ENCODE results near the gene DYNLT3. TPM values are rescaled to one million over a fixed set of nuclear protein-coding genes. Genes with fewer than 3 reads are reported as not detected.

DYNLT3 gene
- total RNA-seq, 1 experiment from 2014 or later: 5.7 TPM

DNA sequence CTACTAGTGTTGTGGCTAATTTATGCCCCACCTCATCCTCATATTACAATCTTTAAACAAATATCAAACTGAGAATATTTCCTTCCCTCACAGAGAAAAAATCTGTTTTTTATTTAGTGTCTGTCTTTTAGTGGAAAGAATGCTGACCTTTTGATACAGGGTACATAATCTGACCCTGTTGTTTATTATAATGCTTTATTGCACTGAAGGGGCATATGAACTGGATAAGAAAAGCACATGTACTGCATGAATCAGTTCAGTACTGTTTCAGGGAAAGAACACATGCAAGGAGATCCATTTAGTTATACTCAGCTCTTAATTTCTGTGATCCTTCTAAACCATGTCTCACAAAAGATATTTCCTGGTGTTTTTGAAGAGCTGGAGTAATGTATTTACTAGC, 15.5 kb upstream of the DYNLT3 start:
- Mint-ChIP-seq H3K27me3 (ENCODE audit: low read depth) (no peaks in the 10 kb centered on the region), H3K36me3 (ENCODE audit: insufficient read depth in 1 of 3, low read depth in 3 of 3) (peaks cover 0 to 6% (median 3%) of the 10 kb centered on the region in 3 experiments; a peak in 4 of 7 replicates), H3K4me1 (no peaks in the 10 kb centered on the region), H3K9me3 (peaks cover 54 to 64% of the 10 kb centered on the region in 2 experiments), H3K27ac (no peak overlapping the region), H3K4me3 (no peak overlapping the region)
- H3K14ac ChIP-seq (ENCODE audit: insufficient read depth, low read length): no peak overlapping the region
- H3K18ac ChIP-seq (ENCODE audit: insufficient read length, low read depth, low read length): no peak overlapping the region
- no peak overlapping the region for H3K56ac ChIP-seq (ENCODE audit: insufficient read length, low read depth, low read length)
- H2BK5ac ChIP-seq (ENCODE audit: insufficient read length, low read length): no peak overlapping the region
- no peaks in the 10 kb centered on the region for H3K9me3 ChIP-seq (ENCODE audit: control insufficient read depth, low read depth, low read length)
- H3K79me2 ChIP-seq (ENCODE audit: insufficient read depth, low read length): no peaks in the 10 kb centered on the region
- H3K4me1 ChIP-seq (ENCODE audit: insufficient read depth, low read length): no peaks in the 10 kb centered on the region
- no peak overlapping the region for H2BK120ac ChIP-seq (ENCODE audit: low read depth, low read length, poor library complexity, severe bottlenecking)
- H4K8ac ChIP-seq (replicated peaks; ENCODE audit: insufficient read length, low read depth, low read length): no peak overlapping the region
- no peak overlapping the region for H4K5ac ChIP-seq (ENCODE audit: insufficient read length, low read depth, low read length)
- no peak overlapping the region for H3K4ac ChIP-seq (ENCODE audit: low read depth, low read length)
- no peak overlapping the region for H2AK5ac ChIP-seq (ENCODE audit: insufficient read length, low read length)
- H2AFZ ChIP-seq (ENCODE audit: low read length): no peak overlapping the region
- H4K20me1 ChIP-seq (ENCODE audit: control insufficient read depth, insufficient read depth, insufficient read length): no peaks in the 10 kb centered on the region
- no peak overlapping the region for H3T11ph ChIP-seq (ENCODE audit: low read length)
- no peak overlapping the region for H2BK20ac ChIP-seq (ENCODE audit: low read depth, low read length, poor library complexity, severe bottlenecking)
- H3K79me1 ChIP-seq (ENCODE audit: insufficient read depth, low read depth, low read length, poor library complexity, severe bottlenecking): no peaks in the 10 kb centered on the region
- H3K27ac ChIP-seq (ENCODE audit: insufficient read length, low read depth, low read length): no peak overlapping the region
- no peak for DNase-seq
- no peak overlapping the region for H3K9ac ChIP-seq (ENCODE audit: extremely low read depth, insufficient read length, low read length)
- H3K4me2 ChIP-seq (ENCODE audit: insufficient read depth, insufficient read length, low read length): no peak overlapping the region
- H2BK15ac ChIP-seq (ENCODE audit: low read depth, low read length): no peak overlapping the region
- no peak overlapping the region for H3K23ac ChIP-seq (ENCODE audit: insufficient read length, low read depth, low read length)
- H3K23me2 ChIP-seq (ENCODE audit: insufficient read length, low read depth, low read length, poor library complexity, severe bottlenecking): no peaks in the 10 kb centered on the region
- H3K27me3 ChIP-seq (ENCODE audit: insufficient read depth, low read length): no peaks in the 10 kb centered on the region
- TF ChIP-seq, protein P1, sequence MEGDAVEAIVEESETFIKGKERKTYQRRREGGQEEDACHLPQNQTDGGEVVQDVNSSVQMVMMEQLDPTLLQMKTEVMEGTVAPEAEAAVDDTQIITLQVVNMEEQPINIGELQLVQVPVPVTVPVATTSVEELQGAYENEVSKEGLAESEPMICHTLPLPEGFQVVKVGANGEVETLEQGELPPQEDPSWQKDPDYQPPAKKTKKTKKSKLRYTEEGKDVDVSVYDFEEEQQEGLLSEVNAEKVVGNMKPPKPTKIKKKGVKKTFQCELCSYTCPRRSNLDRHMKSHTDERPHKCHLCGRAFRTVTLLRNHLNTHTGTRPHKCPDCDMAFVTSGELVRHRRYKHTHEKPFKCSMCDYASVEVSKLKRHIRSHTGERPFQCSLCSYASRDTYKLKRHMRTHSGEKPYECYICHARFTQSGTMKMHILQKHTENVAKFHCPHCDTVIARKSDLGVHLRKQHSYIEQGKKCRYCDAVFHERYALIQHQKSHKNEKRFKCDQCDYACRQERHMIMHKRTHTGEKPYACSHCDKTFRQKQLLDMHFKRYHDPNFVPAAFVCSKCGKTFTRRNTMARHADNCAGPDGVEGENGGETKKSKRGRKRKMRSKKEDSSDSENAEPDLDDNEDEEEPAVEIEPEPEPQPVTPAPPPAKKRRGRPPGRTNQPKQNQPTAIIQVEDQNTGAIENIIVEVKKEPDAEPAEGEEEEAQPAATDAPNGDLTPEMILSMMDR (conservative IDR thresholded peaks at IDR 0.05): no peak
- H4K91ac ChIP-seq (ENCODE audit: insufficient read length, low read depth, low read length): no peak overlapping the region
- H2BK12ac ChIP-seq (ENCODE audit: insufficient read length, low read depth, low read length): no peak overlapping the region
